ENCODE data around the gene TP53TG3B. TPM values are rescaled to one million over a fixed set of nuclear protein-coding genes. Genes with fewer than 3 reads are reported as not detected.
"Not testable (repeated sequence)": the region's sequence is repeated elsewhere in the genome, so short reads cannot be mapped to it uniquely, and the experiment has no call there.

The TP53TG3B gene
- not detected in 2 replicates for total RNA-seq
- long read RNA-seq, result 0 reads

DNA sequence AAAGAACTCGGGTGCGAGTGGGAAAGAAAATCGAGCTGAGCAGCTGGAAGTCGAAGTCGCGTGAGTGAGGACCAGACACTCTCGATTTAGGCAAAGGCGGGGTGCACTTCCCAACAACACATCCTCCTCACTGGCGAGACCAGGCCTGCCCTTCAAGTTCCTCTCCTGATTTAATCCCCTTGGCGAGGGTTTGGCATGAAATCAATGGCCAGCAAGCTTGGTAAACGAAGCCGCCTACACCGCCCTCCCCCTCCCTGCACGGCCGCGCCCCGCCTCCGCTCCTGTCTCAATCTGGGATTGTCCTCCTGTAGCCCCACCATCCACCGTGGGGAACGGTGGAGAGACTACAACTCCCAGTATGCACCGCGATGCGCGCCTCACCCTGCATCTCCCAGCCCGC, at the start of gene TP53TG3B:
Gene TP53TG3B (plus strand): TSS at position 301 of the 400 bp plus-strand sequence. CDS start 68 bp downstream, at position 369.
- not testable (repeated sequence) for H3K27ac Mint-ChIP-seq (ENCODE audit: unreplicated experiment); H3K9me3 Mint-ChIP-seq; H3K4me3 Mint-ChIP-seq; DNase-seq (ENCODE audit: low read depth, low spot score); H3K4me1 Mint-ChIP-seq; H3K36me3 Mint-ChIP-seq (ENCODE audit: low read depth); H3K27me3 Mint-ChIP-seq (ENCODE audit: low read depth)

GRCh38 chr16:33336226-33337012, 24.2 kb upstream of the TP53TG3B start:
- H3K27me3 Mint-ChIP-seq (ENCODE audit: low read depth); H3K36me3 Mint-ChIP-seq (ENCODE audit: low read depth); H3K4me3 Mint-ChIP-seq; H3K4me1 Mint-ChIP-seq; H3K9me3 Mint-ChIP-seq; H3K27ac Mint-ChIP-seq (ENCODE audit: unreplicated experiment): not testable (repeated sequence)
- DNase-seq (ENCODE audit: low read depth, low spot score), result peak; percentile 9

DNA sequence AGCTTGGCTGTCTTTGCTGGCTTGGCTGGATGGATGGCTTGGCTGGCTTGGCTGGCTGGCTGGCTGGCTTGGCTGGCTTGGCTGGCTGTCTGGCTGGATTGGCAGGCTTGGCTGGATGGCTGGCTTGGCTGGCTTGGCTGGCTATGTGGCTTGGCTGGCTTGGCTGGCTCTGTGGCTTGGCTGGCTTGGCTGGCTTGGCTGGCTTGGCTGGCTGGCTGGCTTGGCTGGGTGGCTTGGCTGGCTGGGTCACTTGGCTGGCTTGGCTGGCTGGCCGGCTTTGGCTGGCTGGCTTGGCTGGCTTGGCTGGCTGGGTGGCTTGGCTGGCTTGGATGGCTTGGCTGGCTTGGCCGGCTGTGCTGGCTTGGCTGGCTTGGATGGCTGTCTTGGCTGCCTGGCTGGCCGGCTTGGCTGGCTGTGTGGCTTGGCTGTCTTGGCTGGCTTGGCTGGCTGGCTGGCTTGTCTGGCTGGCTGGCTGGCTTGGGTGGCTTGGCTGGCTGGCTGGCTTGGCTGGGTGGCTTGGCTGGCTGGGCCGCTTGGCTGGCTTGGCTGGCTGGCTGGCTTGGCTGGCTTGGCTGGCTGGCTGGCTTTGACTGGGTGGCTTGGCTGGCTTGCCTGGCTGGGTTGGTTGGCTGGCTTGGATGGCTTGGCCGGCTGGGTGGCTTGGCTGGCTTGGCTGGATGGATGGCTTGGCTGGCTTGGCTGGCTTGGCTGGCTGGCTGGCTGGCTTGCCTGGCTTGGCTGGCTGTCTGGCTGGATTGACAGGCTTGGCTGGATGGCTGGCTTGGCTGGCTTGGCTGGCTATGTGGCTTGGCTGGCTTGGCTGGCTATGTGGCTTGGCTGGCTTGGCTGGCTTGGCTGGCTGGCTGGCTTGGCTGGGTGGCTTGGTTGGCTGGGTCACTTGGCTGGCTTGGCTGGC, 22.8 kb upstream of the TP53TG3B start:
- peak; percentile 16 for DNase-seq (ENCODE audit: low read depth, low spot score)
- H3K36me3 Mint-ChIP-seq (ENCODE audit: low read depth); H3K27ac Mint-ChIP-seq (ENCODE audit: unreplicated experiment); H3K4me3 Mint-ChIP-seq; H3K9me3 Mint-ChIP-seq; H3K4me1 Mint-ChIP-seq; H3K27me3 Mint-ChIP-seq (ENCODE audit: low read depth): not testable (repeated sequence)

DNA sequence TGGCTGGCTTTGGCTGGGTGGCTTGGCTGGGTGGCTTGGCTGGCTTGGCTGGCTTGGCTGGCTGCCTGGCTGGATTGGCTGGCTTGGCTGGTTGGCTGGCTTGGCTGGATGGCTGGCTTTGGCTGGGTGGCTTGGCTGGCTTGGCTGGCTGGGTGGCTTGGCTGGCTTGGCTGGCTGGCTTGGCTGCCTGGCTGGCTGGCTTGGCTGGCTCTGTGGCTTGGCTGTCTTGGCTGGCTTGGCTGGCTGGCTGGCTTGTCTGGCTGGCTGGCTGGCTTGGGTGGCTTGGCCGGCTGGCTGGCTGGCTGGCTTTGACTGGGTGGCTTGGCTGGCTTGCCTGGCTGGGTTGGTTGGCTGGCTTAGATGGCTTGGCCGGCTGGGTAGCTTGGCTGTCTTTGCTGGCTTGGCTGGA, 22.1 kb upstream of the TP53TG3B start:
- not testable (repeated sequence) for H3K4me3 Mint-ChIP-seq; H3K4me1 Mint-ChIP-seq; H3K9me3 Mint-ChIP-seq; DNase-seq (ENCODE audit: low read depth, low spot score); H3K27me3 Mint-ChIP-seq (ENCODE audit: low read depth); H3K27ac Mint-ChIP-seq (ENCODE audit: unreplicated experiment); H3K36me3 Mint-ChIP-seq (ENCODE audit: low read depth)

DNA sequence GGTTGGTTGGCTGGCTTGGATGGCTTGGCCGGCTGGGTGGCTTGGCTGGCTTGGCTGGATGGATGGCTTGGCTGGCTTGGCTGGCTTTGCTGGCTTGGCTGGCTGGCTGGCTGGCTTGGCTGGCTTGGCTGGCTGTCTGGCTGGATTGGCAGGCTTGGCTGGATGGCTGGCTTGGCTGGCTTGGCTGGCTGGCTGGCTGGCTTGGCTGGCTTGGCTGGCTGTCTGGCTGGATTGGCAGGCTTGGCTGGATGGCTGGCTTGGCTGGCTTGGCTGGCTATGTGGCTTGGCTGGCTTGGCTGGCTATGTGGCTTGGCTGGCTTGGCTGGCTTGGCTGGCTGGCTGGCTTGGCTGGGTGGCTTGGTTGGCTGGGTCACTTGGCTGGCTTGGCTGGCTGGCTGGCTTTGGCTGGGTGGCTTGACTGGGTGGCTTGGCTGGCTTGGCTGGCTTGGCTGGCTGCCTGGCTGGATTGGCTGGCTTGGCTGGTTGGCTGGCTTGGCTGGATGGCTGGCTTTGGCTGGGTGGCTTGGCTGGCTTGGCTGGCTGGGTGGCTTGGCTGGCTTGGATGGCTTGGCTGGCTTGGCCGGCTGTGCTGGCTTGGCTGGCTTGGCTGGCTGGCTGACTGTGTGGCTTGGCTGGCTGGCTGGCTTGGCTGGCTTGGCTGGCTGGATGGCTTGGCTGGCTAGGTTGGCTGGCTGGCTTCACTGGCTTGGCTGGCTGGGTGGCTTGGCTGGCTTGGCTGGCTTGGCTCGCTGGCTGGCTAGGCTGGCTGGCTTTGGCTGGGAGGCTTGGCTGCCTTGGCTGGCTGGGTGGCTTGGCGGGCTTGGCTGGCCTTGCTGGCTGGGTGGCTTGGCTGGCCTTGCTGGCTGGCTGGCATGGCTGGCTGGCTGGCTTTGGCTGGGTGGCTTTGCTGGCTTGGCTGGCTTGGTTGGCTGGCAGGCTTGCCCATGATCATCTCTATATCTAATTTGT, 21.3 kb upstream of the TP53TG3B start:
- not testable (repeated sequence) for H3K27me3 Mint-ChIP-seq (ENCODE audit: low read depth); H3K36me3 Mint-ChIP-seq (ENCODE audit: low read depth); H3K4me1 Mint-ChIP-seq; H3K27ac Mint-ChIP-seq (ENCODE audit: unreplicated experiment); H3K9me3 Mint-ChIP-seq; H3K4me3 Mint-ChIP-seq
- peak; percentile 6 for DNase-seq (ENCODE audit: low read depth, low spot score)

Other genes with a start within 250 kb of the TP53TG3B start
- not detected in 2 replicates for gene TP53TG3C, start 166.6 kb upstream of the TP53TG3B start, total RNA-seq
- gene TP53TG3E, start 56.5 kb upstream of the TP53TG3B start, total RNA-seq, result not detected in 2 replicates
- not detected in 2 replicates for gene TP53TG3F, start 98.8 kb downstream of the TP53TG3B start, total RNA-seq

All from neural crest cell (in vitro differentiated cells).